ENCODE measurements around the gene SPATA17. TPM values are rescaled to one million over a fixed set of nuclear protein-coding genes. Genes with fewer than 3 reads are reported as not detected.

The SPATA17 gene
- polyA plus RNA-seq, 1 donor (not counting 4 experiments of a cell fraction or from before 2014, with no cell fraction given): 1.8 TPM

DNA sequence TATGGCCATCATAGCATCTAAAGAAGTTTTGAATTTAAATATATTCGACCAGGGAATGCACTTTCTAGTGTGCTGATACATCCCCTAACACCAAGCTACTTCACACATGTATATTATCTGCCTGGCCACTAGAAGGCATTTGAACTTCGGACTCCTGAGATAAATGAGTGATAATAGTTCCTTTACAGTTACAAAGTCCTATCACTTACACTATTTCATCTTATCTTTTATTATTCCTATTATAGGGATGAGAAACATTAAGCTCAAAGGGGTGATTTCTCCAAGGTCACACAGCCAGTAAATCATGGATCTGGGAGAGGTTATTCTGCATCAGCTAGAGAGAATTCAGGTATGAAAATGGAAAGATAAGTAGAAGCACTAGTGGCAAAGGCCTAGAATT is 40.5 kb upstream of the SPATA17 start:
- no peak overlapping the region for H3K9ac ChIP-seq (ENCODE audit: control insufficient read depth, extremely low read depth, insufficient read depth, low read length)
- H3K4me2 ChIP-seq (ENCODE audit: control insufficient read depth, extremely low read depth, insufficient read depth, low read depth, low read length): no peak overlapping the region
- no peaks in the 10 kb centered on the region for H3K27me3 ChIP-seq (ENCODE audit: control insufficient read depth, extremely low read depth, insufficient read depth, low read length)
- H3K4me3 ChIP-seq (ENCODE audit: control insufficient read depth in 2 of 3, extremely low read depth in 1 of 3, insufficient read depth in 2 of 3, low read depth in 1 of 3, low read length in 3 of 3): no peak overlapping the region
- H3K9me1 ChIP-seq (ENCODE audit: control insufficient read depth, extremely low read depth, insufficient read depth, low read length): no peaks in the 10 kb centered on the region
- no peaks in the 10 kb centered on the region for H3K9me3 ChIP-seq (ENCODE audit: control insufficient read depth, low read depth, low read length)
- H3K4me1 ChIP-seq (ENCODE audit: control insufficient read depth, extremely low read depth, insufficient read depth, low read length): no peaks in the 10 kb centered on the region
- no peaks in the 10 kb centered on the region for H3K79me2 ChIP-seq (ENCODE audit: control insufficient read depth, insufficient read depth, low read length)
- no peaks in the 10 kb centered on the region for H4K20me1 ChIP-seq (ENCODE audit: control insufficient read depth, extremely low read depth, insufficient read depth, low read length)
- dilution Hi-C loops (cut with MboI; ENCODE audit: extremely low pct_ligation_motif_present, low sequenced_read_pairs): no loop called here
- no peak overlapping the region for H2AFZ ChIP-seq (ENCODE audit: control insufficient read depth, low read length)
- no peak for TF ChIP-seq EZH2 (IDR thresholded peaks at IDR 0.05; ENCODE audit: low read length)
- TF ChIP-seq, protein P1, sequence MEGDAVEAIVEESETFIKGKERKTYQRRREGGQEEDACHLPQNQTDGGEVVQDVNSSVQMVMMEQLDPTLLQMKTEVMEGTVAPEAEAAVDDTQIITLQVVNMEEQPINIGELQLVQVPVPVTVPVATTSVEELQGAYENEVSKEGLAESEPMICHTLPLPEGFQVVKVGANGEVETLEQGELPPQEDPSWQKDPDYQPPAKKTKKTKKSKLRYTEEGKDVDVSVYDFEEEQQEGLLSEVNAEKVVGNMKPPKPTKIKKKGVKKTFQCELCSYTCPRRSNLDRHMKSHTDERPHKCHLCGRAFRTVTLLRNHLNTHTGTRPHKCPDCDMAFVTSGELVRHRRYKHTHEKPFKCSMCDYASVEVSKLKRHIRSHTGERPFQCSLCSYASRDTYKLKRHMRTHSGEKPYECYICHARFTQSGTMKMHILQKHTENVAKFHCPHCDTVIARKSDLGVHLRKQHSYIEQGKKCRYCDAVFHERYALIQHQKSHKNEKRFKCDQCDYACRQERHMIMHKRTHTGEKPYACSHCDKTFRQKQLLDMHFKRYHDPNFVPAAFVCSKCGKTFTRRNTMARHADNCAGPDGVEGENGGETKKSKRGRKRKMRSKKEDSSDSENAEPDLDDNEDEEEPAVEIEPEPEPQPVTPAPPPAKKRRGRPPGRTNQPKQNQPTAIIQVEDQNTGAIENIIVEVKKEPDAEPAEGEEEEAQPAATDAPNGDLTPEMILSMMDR (optimal IDR thresholded peaks at IDR 0.05 in 1 of 3, IDR thresholded peaks at IDR 0.05 in 1 of 3, conservative IDR thresholded peaks at IDR 0.05 in 1 of 3; ENCODE audit: extremely low read depth in 1 of 3, insufficient read depth in 2 of 3, low read length in 3 of 3): no peak
- DNase-seq (ENCODE audit: low read depth, low spot score): no peak
- H3K36me3 ChIP-seq (ENCODE audit: control insufficient read depth in 2 of 2, extremely low read depth in 1 of 2, insufficient read depth in 2 of 2, low read length in 2 of 2): no peaks in the 10 kb centered on the region
- no peak overlapping the region for H3K27ac ChIP-seq (ENCODE audit: control insufficient read depth, insufficient read depth, low read length)
- no peak for FAIRE-seq

DNA sequence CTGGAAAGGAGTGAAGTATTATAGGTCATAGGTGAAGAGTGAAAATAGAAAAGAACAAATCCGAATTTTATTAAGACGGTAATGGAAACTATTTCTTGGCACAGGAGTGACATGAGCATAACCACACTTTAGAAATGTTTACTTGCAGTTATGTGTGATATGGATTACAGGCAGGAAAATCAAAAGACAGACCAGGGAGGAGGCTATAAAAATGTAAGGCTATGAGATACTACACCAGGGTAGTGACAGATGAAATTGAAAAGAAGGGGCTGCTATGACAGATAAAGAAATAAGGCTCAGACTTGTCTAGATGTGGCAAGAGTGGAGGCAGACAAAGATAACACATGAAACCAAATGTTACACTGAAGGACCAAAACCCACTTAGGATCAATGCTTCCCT is 32.0 kb upstream of the SPATA17 start:
- Histone ChIP-seq H3K79me2 (ENCODE audit: control insufficient read depth, insufficient read depth, low read length) (no peaks in the 10 kb centered on the region), H4K20me1 (ENCODE audit: control insufficient read depth, extremely low read depth, insufficient read depth, low read length) (no peaks in the 10 kb centered on the region), H3K9me3 (ENCODE audit: control insufficient read depth, low read depth, low read length) (no peaks in the 10 kb centered on the region), H3K27ac (ENCODE audit: control insufficient read depth, insufficient read depth, low read length) (no peak overlapping the region), H3K4me2 (ENCODE audit: control insufficient read depth, extremely low read depth, insufficient read depth, low read depth, low read length) (no peak overlapping the region), H3K36me3 (ENCODE audit: control insufficient read depth in 2 of 2, extremely low read depth in 1 of 2, insufficient read depth in 2 of 2, low read length in 2 of 2) (peaks cover 0 to 1% of the 10 kb centered on the region in 2 experiments), H3K27me3 (ENCODE audit: control insufficient read depth, extremely low read depth, insufficient read depth, low read length) (no peaks in the 10 kb centered on the region), H3K9ac (ENCODE audit: control insufficient read depth, extremely low read depth, insufficient read depth, low read length) (no peak overlapping the region), H3K9me1 (ENCODE audit: control insufficient read depth, extremely low read depth, insufficient read depth, low read length) (no peaks in the 10 kb centered on the region), H3K4me1 (ENCODE audit: control insufficient read depth, extremely low read depth, insufficient read depth, low read length) (no peaks in the 10 kb centered on the region), H2AFZ (ENCODE audit: control insufficient read depth, low read length) (no peak overlapping the region), H3K4me3 (ENCODE audit: control insufficient read depth in 2 of 3, extremely low read depth in 1 of 3, insufficient read depth in 2 of 3, low read depth in 1 of 3, low read length in 3 of 3) (no peak overlapping the region)
- TF ChIP-seq EZH2 (IDR thresholded peaks at IDR 0.05; ENCODE audit: low read length): no peak
- TF ChIP-seq, protein P1 (optimal IDR thresholded peaks at IDR 0.05 in 1 of 3, IDR thresholded peaks at IDR 0.05 in 1 of 3, conservative IDR thresholded peaks at IDR 0.05 in 1 of 3; ENCODE audit: extremely low read depth in 1 of 3, insufficient read depth in 2 of 3, low read length in 3 of 3): no peak
- dilution Hi-C loops (cut with MboI; ENCODE audit: extremely low pct_ligation_motif_present, low sequenced_read_pairs): no loop called here
- no peak for FAIRE-seq
- no peak for DNase-seq (ENCODE audit: low read depth, low spot score)
